ENCODE results near the gene PKNOX2. TPM values are rescaled to one million over a fixed set of nuclear protein-coding genes. Genes with fewer than 3 reads are reported as not detected.

Gene PKNOX2
- total RNA-seq, 1 experiment from 2014 or later = 3.7 TPM

- H3K27ac Mint-ChIP-seq = no peak overlapping the region
- H3K36me3 Mint-ChIP-seq = no peaks in the 10 kb centered on the region
- no peak for DNase-seq (ENCODE audit: low spot score)
- ChIA-PET CTCF (interaction anchor here (0.8 to 5.6 kb wide), 3 partner anchors 27 to 290 kb away, joined by 4 to 126 read pairs (median 27); partner anchors contain the start of gene TMEM218), POLR2A (no interaction called here)
- H3K9me3 Mint-ChIP-seq = no peaks in the 10 kb centered on the region
- peaks cover 75% of the 10 kb centered on the region for H3K27me3 Mint-ChIP-seq (ENCODE audit: low read depth)
- H3K4me3 Mint-ChIP-seq = no peak overlapping the region
- no peak for TF ChIP-seq ZNF317 (CRISPR knock-in tag; IDR thresholded peaks at IDR 0.05; ENCODE audit: borderline replicate concordance, low read depth)
- H3K4me1 Mint-ChIP-seq = peaks cover 48% of the 10 kb centered on the region
- no peak for ATAC-seq
These were observed 25.6 kb upstream of the PKNOX2 start for GRCh38 chr11:125138966-125139365.

- H3K4me3 Mint-ChIP-seq = no peak overlapping the region
- H3K9me3 Mint-ChIP-seq = no peaks in the 10 kb centered on the region
- TF ChIP-seq ZNF263 (CRISPR knock-in tag; IDR thresholded peaks at IDR 0.05; ENCODE audit: low read depth) (no peak), ZNF121 (CRISPR knock-in tag; IDR thresholded peaks at IDR 0.05) (no peak), ZNF317 (CRISPR knock-in tag; IDR thresholded peaks at IDR 0.05; ENCODE audit: borderline replicate concordance, low read depth) (no peak), ZNF219 (CRISPR knock-in tag; IDR thresholded peaks at IDR 0.05; ENCODE audit: borderline replicate concordance) (no peak), SP1 (CRISPR knock-in tag; conservative IDR thresholded peaks at IDR 0.05) (no peak), ERG (CRISPR knock-in tag; IDR thresholded peaks at IDR 0.05) (no peak), PRDM15 (CRISPR knock-in tag; IDR thresholded peaks at IDR 0.05) (no peak), SMAD3 (CRISPR knock-in tag; IDR thresholded peaks at IDR 0.05; ENCODE audit: borderline replicate concordance) (no peak), SMAD4 (CRISPR knock-in tag; IDR thresholded peaks at IDR 0.05) (no peak), EMX1 (CRISPR knock-in tag; IDR thresholded peaks at IDR 0.05) (no peak), ZNF671 (CRISPR knock-in tag; IDR thresholded peaks at IDR 0.05) (no peak), ZNF416 (CRISPR knock-in tag; IDR thresholded peaks at IDR 0.05) (no peak), NFATC4 (CRISPR knock-in tag; IDR thresholded peaks at IDR 0.05) (no peak), CBFB (CRISPR knock-in tag; IDR thresholded peaks at IDR 0.05; ENCODE audit: low read depth) (no peak), ZNF138 (CRISPR knock-in tag; conservative IDR thresholded peaks at IDR 0.05) (no peak)
- peaks cover 79% of the 10 kb centered on the region for H3K27me3 Mint-ChIP-seq (ENCODE audit: low read depth)
- peaks cover 48% of the 10 kb centered on the region for H3K4me1 Mint-ChIP-seq
- ATAC-seq (no peak), DNase-seq (ENCODE audit: low spot score) (no peak)
- H3K27ac Mint-ChIP-seq = no peak overlapping the region
- CTCF ChIA-PET = interaction anchor here (0.8 to 5.6 kb wide), 5 partner anchors 15 to 289 kb away, joined by 4 to 126 read pairs (median 27); partner anchors contain the start of gene TMEM218
- POLR2A ChIA-PET = no interaction called here
- no peaks in the 10 kb centered on the region for H3K36me3 Mint-ChIP-seq
These were observed 24.8 kb upstream of the PKNOX2 start for GRCh38 chr11:125139778-125140177.

GRCh38 chr11:125140233-125140632, 24.3 kb upstream of the PKNOX2 start:
- peaks cover 80% of the 10 kb centered on the region for H3K27me3 Mint-ChIP-seq (ENCODE audit: low read depth)
- no peak for ATAC-seq
- no peak overlapping the region for H3K4me3 Mint-ChIP-seq
- POLR2A ChIA-PET = no interaction called here
- DNase-seq (ENCODE audit: low spot score) = no peak
- H3K4me1 Mint-ChIP-seq = peaks cover 48% of the 10 kb centered on the region
- H3K9me3 Mint-ChIP-seq = no peaks in the 10 kb centered on the region
- CTCF ChIA-PET = interaction anchor here (1.2 to 5.6 kb wide), 14 partner anchors 7 to 289 kb away, joined by 3 to 126 read pairs (median 14); partner anchors contain the start of gene TMEM218
- no peak for TF ChIP-seq ELF4 (CRISPR knock-in tag; IDR thresholded peaks at IDR 0.05; ENCODE audit: low read depth)
- TF ChIP-seq JAZF1 (CRISPR knock-in tag; IDR thresholded peaks at IDR 0.05) = no peak
- TF ChIP-seq ZSCAN18 (CRISPR knock-in tag; IDR thresholded peaks at IDR 0.05) = no peak
- no peak for TF ChIP-seq ZBTB21 (CRISPR knock-in tag; IDR thresholded peaks at IDR 0.05; ENCODE audit: borderline replicate concordance)
- TF ChIP-seq GTF2I (CRISPR knock-in tag; conservative IDR thresholded peaks at IDR 0.05) = no peak
- no peak for TF ChIP-seq IRF2 (CRISPR knock-in tag; IDR thresholded peaks at IDR 0.05; ENCODE audit: borderline replicate concordance, low read depth)
- no peak for TF ChIP-seq ZNF219 (CRISPR knock-in tag; IDR thresholded peaks at IDR 0.05; ENCODE audit: borderline replicate concordance)
- TF ChIP-seq RORB (CRISPR knock-in tag; IDR thresholded peaks at IDR 0.05) = no peak
- TF ChIP-seq ESRRA (CRISPR knock-in tag; IDR thresholded peaks at IDR 0.05; ENCODE audit: borderline replicate concordance) = no peak
- no peak for TF ChIP-seq EMX1 (CRISPR knock-in tag; IDR thresholded peaks at IDR 0.05)
- TF ChIP-seq ZNF671 (CRISPR knock-in tag; IDR thresholded peaks at IDR 0.05) = no peak
- TF ChIP-seq HMGA2 (CRISPR knock-in tag; IDR thresholded peaks at IDR 0.05) = no peak
- H3K27ac Mint-ChIP-seq = no peak overlapping the region
- H3K36me3 Mint-ChIP-seq = no peaks in the 10 kb centered on the region

Measured in WTC11 (cell line).